ENCODE results near the gene GTF2A1. TPM values are rescaled to one million over a fixed set of nuclear protein-coding genes. Genes with fewer than 3 reads are reported as not detected.

GTF2A1 gene
- total and polyA plus RNA-seq, 2 donors from 2014 or later: 4.7 to 27.0 TPM

DNA sequence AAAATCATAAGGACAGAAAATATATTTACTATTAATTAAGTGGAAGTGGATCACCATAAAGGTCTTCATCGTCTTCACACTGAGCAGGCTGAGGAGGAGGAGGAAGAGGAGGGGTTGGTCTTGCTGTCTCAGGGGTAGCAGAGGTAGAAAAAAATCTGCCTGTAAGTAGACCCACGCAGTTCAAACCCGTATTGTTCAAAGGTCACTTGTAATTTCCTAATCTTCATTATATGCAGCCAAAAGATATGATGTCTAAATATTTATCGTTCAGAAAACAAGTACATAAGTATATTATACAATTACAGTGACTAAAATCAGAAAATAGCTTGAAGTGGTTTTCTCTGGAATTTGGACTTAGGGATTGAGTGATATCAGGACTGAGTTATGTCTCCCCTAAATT lies 72.1 kb downstream of the GTF2A1 start:
- no peaks in the 10 kb centered on the region for H3K9me3 ChIP-seq (ENCODE audit: control insufficient read depth in 2 of 3, insufficient read depth in 1 of 3, low read length in 3 of 3)
- TF ChIP-seq, protein P1, sequence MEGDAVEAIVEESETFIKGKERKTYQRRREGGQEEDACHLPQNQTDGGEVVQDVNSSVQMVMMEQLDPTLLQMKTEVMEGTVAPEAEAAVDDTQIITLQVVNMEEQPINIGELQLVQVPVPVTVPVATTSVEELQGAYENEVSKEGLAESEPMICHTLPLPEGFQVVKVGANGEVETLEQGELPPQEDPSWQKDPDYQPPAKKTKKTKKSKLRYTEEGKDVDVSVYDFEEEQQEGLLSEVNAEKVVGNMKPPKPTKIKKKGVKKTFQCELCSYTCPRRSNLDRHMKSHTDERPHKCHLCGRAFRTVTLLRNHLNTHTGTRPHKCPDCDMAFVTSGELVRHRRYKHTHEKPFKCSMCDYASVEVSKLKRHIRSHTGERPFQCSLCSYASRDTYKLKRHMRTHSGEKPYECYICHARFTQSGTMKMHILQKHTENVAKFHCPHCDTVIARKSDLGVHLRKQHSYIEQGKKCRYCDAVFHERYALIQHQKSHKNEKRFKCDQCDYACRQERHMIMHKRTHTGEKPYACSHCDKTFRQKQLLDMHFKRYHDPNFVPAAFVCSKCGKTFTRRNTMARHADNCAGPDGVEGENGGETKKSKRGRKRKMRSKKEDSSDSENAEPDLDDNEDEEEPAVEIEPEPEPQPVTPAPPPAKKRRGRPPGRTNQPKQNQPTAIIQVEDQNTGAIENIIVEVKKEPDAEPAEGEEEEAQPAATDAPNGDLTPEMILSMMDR (IDR thresholded peaks at IDR 0.05; ENCODE audit: borderline replicate concordance, extremely low read depth, insufficient read depth): no peak
- no peak overlapping the region for H3K27ac ChIP-seq (ENCODE audit: low read depth in 2 of 2, low read length in 2 of 2)
- no peak overlapping the region for H3K9ac ChIP-seq (ENCODE audit: low read length in 3 of 3)
- no peaks in the 10 kb centered on the region for H3K27me3 ChIP-seq (ENCODE audit: control insufficient read depth, insufficient read depth, low read length)
- intact Hi-C loops (cut with DNase I): no loop called here
- H3K4me1 ChIP-seq (ENCODE audit: control insufficient read depth in 2 of 3, insufficient read depth in 2 of 3, low read depth in 1 of 3, low read length in 3 of 3): no peaks in the 10 kb centered on the region
- H3K4me3 ChIP-seq (ENCODE audit: low read length in 3 of 3): no peak overlapping the region
- no peak for DNase-seq
- no peak for FAIRE-seq
- no peaks in the 10 kb centered on the region for H3K36me3 ChIP-seq (ENCODE audit: control insufficient read depth in 2 of 3, insufficient read depth in 3 of 3, low read length in 3 of 3)

DNA sequence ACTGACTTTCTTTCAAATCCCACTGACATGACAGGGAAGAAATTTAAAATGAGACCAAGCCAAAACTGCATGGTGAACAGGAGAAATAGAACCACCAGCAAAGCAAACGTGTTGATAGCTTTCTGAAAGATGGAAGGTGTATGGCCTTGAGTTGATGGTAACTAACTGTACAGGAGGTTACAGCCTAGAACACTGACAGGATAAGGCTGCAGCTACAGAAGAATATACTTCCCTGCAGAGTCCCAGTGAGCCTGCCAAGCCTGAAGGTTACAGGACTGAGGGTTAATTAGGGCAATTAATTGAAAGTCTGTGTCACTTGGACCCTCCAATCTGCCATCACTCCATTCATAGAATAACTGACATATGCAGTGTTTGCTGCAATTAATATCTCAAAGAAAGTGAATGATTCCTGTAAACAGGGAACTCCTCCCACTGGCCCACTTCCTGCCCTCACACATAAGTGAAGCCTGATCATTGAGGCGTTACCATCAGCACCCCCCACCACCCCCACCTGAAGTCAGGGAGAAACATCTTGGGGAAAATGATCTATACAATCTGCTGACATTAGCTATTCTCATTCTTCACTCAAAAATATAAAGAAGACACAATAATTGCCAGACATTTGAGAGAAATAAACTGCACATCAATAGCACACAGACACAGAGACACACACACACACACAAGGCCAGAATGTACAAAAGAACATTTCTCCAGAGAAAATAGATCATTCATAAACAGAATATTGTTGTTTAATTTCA lies 73.4 kb downstream of the GTF2A1 start:
- H3K4me3 ChIP-seq (ENCODE audit: low read length in 3 of 3): no peak overlapping the region

DNA sequence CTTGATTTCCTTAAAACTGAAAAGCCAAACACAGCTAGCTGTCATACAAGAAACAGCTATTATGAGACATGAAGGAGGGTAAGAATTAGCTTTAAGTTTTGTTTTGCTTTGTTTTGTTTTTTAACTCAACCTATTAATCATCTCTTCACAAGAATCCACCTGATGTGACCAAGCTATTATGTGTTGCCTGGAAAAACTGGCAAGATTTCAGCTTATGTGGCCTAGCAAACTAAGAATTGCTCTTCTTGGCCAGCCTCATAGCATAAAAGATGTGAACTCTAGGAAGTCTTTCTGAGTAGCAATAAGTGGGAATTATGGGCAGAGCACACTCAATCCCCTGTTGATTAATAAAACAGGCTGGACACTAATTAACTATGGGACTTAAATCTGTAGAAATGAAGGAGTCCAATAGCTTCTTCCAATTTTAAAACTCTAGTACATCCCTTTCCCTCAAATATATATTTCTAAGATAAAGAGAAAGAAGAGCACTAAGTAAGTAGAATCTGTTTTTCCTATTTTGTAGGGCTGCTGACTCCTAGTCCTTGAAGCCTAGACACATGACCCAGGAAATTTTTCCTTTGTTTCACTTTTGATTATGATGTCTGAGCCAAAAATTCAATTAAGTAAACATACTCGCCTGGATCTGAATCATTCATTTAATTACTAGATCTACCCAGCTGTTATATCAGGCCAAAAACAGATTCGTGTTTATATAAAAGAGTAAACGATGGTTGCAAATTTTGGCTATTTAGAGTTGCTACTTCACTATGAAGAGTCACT lies 75.7 kb downstream of the GTF2A1 start:
- FAIRE-seq (no peak), DNase-seq (no peak)
- H3K9ac ChIP-seq (ENCODE audit: low read length in 3 of 3): no peak overlapping the region
- intact Hi-C loops (cut with DNase I): no loop called here
- H3K27ac ChIP-seq (ENCODE audit: low read depth in 2 of 2, low read length in 2 of 2): no peak overlapping the region
- H3K27me3 ChIP-seq (ENCODE audit: control insufficient read depth, insufficient read depth, low read length): no peaks in the 10 kb centered on the region
- TF ChIP-seq, protein P1 (IDR thresholded peaks at IDR 0.05; ENCODE audit: borderline replicate concordance, extremely low read depth, insufficient read depth): no peak
- no peak overlapping the region for H3K4me3 ChIP-seq (ENCODE audit: low read length in 3 of 3)
- H3K36me3 ChIP-seq (ENCODE audit: control insufficient read depth in 2 of 3, insufficient read depth in 3 of 3, low read length in 3 of 3): no peaks in the 10 kb centered on the region
- no peaks in the 10 kb centered on the region for H3K9me3 ChIP-seq (ENCODE audit: control insufficient read depth in 2 of 3, insufficient read depth in 1 of 3, low read length in 3 of 3)
- H3K4me1 ChIP-seq (ENCODE audit: control insufficient read depth in 2 of 3, insufficient read depth in 2 of 3, low read depth in 1 of 3, low read length in 3 of 3): no peaks in the 10 kb centered on the region

More for the DNA sequence above, 73.4 kb downstream of the GTF2A1 start:
- intact Hi-C loops (cut with DNase I): no loop called here
- no peaks in the 10 kb centered on the region for H3K4me1 ChIP-seq (ENCODE audit: control insufficient read depth in 2 of 3, insufficient read depth in 2 of 3, low read depth in 1 of 3, low read length in 3 of 3)
- H3K27me3 ChIP-seq (ENCODE audit: control insufficient read depth, insufficient read depth, low read length): no peaks in the 10 kb centered on the region
- no peaks in the 10 kb centered on the region for H3K36me3 ChIP-seq (ENCODE audit: control insufficient read depth in 2 of 3, insufficient read depth in 3 of 3, low read length in 3 of 3)
- FAIRE-seq (no peak), DNase-seq (no peak)
- TF ChIP-seq, protein P1 (IDR thresholded peaks at IDR 0.05; ENCODE audit: borderline replicate concordance, extremely low read depth, insufficient read depth): no peak
- H3K9me3 ChIP-seq (ENCODE audit: control insufficient read depth in 2 of 3, insufficient read depth in 1 of 3, low read length in 3 of 3): no peaks in the 10 kb centered on the region
- no peak overlapping the region for H3K27ac ChIP-seq (ENCODE audit: low read depth in 2 of 2, low read length in 2 of 2)
- H3K9ac ChIP-seq (ENCODE audit: low read length in 3 of 3): no peak overlapping the region

All from kidney (tissue), 14 donors.